ENCODE data around the gene EP300.
"Not testable (repeated sequence)": the region's sequence is repeated elsewhere in the genome, so short reads cannot be mapped to it uniquely, and the experiment has no call there.

The EP300 gene

DNA sequence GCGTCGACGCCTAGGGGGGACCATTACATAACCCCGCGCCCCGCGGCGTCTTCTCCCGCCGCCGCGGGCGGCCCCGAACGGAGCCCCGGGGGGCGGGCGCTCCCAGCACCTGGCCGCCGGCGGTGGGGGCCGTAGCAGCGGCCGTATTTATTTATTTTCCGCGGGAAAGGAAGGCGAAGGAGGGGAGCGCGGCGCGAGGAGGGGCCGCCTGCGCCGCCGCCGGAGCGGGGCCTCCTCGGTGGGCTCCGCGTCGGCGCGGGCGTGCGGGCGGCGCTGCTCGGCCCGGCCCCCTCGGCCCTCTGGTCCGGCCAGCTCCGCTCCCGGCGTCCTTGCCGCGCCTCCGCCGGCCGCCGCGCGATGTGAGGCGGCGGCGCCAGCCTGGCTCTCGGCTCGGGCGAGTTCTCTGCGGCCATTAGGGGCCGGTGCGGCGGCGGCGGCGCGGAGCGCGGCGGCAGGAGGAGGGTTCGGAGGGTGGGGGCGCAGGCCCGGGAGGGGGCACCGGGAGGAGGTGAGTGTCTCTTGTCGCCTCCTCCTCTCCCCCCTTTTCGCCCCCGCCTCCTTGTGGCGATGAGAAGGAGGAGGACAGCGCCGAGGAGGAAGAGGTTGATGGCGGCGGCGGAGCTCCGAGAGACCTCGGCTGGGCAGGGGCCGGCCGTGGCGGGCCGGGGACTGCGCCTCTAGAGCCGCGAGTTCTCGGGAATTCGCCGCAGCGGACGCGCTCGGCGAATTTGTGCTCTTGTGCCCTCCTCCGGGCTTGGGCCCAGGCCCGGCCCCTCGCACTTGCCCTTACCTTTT lies at the start of gene EP300:
Gene EP300 (plus strand): TSS at position 570 of the 795 bp plus-strand sequence. CDS start 413 bp downstream, outside the sequence.
- peak; percentile 89 for DNase-seq (ENCODE audit: low spot score)

DNA sequence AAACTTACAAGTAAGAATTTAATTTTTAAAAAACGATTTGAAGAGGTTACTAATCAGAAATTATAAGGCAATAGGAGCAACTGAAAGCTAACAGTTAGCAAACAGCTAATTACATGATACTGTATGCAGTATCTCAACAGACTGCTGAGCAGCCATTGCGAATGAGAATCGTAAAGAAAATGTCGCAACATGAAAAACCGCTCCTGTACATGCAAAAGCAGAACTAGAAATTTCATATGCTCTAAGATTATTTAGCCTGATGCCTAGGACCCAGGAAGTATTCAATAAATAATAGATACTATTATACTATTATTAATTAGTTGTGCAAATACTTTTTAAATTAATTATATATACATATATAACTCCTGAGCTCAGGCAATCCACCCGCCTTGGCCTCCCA lies 48.7 kb upstream of the EP300 start:
- DNase-seq (ENCODE audit: low spot score): no peak

DNA sequence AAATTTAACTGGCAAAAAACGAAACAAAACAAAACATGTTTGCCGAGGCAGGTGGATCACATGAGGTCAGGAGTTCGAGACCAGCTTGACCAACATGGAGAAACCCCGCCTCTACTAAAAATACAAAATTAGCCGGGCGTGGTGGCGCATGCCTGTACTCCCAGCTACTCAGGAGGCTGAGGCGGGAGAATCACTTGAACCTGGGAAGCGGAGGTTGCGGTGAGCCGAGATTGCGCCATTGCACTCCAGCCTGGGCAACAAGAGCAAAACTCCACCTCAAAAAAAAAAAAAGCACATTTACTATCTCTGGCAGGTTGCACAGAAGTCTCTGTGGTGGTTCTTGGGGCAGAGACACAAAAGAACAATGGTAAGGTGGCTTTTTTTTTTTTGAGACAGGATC lies 46.8 kb upstream of the EP300 start:
- DNase-seq (ENCODE audit: low spot score): not testable (repeated sequence)

DNA sequence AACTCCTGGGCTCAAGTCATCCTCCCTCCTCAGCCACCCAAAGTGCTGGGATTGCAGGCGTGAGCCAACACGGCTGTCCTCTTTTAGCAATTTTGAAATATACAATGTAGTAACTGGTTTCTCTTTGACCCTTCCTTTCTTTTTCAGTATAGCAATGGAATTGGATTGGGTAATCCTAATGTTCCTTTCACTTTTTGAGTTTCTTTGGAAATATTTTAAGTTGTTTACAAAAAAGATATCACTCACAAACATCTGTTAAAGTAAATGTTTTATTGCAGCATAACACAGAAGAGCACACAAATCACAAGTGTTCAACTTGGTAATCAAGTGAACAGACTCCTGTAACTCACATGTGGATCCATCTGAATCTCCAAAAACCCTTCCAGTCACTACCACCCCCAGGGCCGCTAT lies 44.6 kb upstream of the EP300 start:
- DNase-seq (ENCODE audit: low spot score): no peak

DNA sequence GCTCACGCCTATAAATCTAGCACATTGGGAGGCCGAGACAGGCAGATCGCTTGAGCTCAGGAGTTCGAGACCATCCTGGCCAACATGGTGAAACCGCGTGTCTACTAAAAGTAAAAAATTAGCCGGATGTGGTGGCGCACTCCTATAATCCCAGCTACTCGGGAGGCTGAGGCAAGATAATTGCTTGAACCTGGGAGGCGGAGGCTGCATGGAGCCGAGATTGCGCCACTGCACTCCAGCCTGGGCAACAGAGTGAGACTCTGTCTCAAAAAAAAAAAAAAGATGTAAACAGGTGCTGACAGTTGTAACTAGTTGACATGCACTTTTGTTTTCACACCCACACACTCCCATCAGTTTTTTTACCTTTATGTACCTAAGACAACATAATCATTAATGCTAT lies 44.0 kb upstream of the EP300 start:
- DNase-seq (ENCODE audit: low spot score): not testable (repeated sequence)

DNA sequence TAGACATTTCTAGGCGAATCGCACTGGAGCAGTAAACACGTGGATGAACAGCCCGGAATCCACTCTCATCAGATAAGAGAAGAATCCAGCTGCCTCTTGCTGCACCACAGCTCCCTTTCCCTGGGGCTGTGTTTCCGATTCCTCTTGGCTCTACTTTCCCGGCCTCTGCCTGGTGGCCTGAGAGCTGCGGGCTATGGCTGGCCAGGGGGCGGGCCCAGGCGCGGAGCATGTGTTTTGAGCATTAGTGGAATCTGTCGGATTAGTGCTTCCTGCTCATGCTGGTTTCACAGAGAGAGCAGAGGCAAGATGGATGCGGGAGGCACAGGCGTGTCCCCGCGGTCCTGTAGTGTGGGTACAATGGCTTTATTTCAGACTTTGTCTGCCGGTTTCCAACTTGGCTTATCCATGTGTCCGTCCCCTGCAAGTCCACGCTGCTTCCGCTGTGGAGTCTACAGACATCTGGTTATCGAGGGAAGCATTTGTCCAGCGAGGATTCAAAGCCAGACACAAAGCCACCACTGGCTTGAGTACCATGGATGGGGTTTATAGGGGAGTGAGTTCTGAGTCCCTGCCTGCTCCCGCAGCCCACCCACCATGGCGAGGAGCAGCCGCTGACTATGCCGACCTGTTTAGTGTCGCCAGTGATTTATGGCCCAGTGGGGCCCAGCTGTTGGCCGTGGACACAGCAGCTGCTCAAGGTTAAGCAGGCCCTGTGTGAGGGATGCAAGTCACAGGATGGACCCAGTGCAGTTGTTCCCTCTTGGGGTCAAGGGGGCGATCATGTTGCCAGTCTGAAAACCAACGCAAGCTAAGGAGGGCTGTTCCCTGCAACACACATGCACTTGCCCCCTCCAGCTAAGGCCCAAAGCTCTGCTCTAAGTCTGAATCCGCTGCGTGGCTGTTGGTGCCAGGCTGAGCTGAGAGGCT lies 43.3 kb upstream of the EP300 start:
- DNase-seq (ENCODE audit: low spot score): no peak

DNA sequence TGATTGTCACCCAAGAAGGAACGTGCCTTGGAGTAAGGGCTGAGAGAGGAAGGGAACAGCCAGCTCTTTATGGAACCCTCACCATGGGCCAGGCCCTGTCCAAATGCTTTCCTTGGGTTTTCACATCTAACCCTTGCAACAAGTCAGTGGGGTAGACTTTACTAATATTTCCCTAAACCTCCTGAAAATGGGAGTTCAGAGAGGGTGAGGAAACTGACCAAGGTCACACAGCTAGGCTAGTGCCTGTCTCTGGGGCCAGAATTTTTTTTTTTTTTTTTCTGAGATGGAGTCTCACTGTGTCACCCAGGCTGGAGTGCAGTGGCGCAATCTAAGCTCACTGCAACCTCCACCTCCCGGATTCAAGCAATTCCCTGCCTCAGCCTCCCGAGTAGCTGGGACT lies 42.6 kb upstream of the EP300 start:
- not testable (repeated sequence) for DNase-seq (ENCODE audit: low spot score)

DNA sequence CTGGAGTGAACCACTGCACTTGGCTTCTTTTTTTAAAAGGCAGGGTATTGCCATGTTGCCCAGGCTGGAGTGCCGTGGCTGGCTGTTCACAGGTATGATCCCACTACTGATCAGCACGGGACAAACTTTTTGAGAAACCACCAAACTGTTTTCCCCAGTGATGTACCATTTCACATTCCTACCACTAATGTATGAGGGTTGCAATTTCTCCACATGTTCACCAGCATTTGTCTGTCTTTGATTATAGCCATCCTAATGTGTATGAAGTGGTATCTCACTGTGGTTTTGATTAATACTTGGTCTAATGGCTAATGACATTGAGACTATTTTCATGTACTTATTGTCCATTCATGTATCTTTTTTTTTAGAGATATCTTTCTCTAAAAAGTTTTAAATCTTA lies 41.5 kb upstream of the EP300 start:
- DNase-seq (ENCODE audit: low spot score): no peak

DNA sequence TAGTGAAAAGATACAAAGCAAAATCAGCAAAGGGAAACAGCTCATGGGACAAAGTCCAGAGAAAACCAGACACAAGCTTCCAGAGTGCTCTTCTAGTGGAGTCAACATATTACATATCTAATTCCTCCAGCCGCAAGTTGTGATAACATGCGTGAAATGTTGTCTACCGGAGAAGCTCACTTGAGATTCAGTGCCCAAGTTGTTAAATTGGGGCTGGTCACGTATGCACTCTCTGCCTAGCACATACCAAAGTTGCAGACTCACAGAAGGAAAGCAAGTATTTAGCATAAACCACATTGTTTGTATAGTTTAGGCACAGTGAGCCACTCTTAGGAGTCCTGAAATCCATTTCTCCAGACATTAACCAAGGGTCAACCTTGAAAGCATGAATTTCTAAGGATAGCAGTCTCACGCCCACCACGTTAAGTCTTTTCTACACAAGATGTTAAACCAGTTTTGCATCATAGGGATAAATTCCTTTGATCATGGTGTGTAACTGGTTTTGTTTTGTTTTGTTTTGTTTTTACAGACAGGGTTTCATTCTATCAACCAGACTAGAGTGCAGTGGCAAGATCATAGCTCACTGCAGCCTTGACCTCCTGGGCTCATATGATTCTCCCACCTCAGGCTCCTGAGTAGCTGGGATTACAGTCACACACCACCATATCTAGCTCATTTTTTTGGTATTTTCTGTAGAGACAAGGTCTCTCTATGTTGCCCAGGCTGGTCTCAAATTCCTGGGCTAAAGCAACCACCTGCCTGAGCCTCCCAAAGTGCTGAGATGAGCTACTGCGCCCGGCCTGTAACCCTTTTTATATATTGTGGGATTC lies 39.5 kb upstream of the EP300 start:
- no peak for DNase-seq (ENCODE audit: low spot score)

DNA sequence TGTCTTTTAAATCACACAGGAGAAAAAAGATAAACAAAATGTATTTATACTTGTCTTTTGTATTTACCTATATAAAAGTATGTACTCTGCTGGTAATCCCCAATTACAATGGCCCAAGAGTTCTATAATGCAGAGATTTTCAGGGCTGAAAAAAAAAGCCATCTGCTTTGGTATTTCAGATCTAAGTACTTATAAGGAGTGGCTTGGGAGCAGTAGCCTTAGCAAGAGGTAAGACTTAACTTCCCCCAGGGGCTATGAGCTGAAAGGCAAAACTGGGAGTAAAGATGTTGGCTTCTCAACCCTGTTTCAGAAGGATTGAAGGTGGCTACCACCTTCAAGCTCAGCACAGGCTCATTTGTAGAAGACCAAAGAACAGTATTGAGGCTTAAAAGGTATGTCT lies 35.3 kb upstream of the EP300 start:
- DNase-seq (ENCODE audit: low spot score): no peak

DNA sequence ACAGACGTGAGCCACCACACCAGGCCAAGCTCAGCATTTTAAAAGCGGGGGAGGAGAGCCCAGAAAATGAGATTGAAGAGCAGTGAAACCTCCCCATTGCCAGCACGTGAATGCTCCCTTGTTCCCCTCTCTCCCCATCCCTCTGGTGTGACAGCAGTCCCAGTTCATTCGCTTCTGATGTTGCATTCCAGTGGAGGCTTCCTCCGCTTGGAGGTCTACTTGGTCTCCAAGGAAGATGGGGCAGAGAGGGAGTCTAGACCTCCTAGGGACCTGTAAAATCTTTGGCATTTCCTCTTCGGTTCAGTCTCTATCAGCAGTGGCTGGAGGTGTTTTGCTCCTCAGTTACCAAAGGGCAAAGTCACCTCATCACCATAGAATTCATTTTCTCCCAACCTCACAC lies 30.2 kb upstream of the EP300 start:
- DNase-seq (ENCODE audit: low spot score): no peak

DNA sequence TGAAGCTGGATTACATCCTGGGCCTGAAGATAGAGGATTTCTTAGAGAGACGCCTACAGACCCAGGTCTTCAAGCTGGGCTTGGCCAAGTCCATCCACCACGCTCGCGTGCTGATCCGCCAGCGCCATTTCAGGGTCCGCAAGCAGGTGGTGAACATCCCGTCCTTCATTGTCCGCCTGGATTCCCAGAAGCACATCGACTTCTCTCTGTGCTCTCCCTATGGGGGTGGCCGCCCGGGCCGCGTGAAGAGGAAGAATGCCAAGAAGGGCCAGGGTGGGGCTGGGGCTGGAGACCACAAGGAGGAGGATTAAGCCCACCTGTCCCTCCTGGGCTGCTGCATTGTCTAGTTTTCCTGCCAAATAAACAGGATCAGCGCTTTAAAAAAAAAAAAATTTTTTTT lies 28.1 kb upstream of the EP300 start:
- DNase-seq (ENCODE audit: low spot score): not testable (repeated sequence)

DNA sequence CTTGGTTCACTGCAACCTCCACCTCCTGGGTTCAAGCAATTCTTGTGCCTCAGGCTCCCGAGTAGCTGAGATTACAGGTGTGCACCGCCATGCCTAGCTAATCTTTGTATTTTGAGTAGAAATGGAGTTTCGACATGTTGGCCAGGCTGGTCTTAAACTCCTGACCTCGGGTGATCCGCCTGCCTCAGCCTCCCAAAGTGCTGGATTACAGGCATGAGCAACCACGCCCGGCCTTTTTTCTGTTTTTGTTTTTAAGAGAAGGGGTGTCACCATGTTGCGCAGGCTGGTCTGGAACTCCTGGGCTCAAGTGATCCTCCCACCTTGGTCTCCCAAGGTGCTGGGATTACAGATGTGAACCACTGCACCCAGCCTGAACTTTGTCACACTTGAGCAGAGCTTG lies 26.1 kb upstream of the EP300 start:
- not testable (repeated sequence) for DNase-seq (ENCODE audit: low spot score)

DNA sequence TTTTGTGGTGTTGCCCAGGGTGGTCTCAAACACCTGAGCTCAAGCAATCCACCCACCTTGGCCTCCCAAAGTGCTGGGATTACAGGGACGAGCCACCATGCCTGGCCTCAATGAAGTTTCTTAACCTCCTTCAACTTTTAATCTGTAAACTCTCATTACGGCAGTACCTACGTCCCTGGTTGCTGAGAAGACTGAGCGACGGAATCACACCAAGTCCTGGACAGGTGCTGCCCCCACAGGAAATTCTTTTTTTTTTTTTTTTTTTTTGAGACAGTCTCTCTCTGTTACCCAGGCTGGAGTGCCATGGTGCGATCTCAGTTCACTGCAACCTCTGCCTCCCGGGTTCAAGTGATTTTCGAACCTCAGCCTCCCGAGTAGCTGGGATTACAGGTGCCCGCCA lies 24.4 kb upstream of the EP300 start:
- not testable (repeated sequence) for DNase-seq (ENCODE audit: low spot score)

DNA sequence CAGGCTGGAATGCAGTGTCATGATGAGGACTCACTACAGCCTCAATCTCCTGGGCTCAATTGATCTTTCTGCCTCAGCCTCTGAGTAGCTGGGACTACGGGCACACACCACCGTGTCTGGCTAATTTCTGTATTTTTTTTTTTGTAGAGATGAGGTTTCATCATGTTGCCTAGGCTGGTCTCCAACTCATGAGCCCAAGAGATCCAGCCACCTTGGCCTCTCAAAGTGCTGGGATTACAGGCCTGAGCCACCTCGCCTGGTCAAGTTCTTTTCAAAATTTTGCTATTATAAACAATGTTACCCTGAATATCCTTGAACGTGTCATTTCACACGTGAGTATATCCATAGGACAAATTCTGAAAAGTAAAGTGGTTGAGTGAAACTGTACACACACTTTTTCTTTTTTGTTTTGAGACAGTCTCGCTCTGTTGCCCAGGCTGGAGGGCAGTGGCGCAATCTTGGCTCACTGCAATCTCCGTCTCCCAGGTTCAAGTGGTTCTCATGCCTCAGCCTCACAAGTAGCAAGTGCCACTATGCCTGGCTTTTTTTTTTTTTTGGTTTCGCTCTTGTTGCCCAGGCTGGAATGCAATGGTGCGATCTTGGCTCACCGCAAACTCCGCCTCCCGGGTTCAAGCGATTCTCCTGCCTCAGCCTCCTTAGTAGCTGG lies 21.6 kb upstream of the EP300 start:
- no peak for DNase-seq (ENCODE audit: low spot score)

DNA sequence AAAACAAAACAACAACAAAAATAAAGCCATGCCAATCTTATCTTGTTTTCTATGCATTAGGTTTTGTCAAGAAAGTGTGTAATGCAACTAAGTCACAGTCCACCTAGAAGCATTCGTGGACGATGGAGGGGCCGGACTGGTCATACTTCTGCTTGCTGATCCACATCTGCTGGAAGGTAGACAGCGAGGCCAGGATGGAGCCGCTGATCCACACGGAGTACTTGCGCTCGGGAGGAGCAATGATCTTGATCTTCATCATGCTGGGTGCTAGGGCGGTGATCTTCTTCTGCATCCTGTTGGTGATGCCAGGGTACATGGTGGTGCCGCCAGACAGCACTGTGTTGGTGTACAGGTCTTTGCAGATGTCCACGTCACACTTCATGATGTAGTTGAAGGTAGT lies 18.3 kb upstream of the EP300 start:
- no peak for DNase-seq (ENCODE audit: low spot score)

DNA sequence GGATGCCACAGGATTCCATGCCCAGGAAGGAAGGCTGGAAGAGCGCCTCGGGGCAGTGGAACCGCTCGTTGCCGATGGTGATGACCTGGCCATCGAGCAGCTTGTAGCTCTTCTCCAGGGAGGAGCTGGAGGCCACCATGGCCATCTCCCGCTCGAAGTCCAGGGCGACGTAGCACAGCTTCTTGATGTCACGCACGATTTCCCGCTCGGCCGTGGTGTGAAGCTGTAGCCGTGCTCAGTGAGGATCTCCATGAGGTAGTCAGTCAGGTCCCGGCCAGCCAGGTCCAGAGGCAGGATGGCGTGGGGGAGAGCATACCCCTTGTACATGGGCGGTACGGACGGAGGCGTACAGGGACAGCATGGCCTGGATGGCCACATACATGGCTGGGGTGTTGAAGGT lies 17.9 kb upstream of the EP300 start:
- no peak for DNase-seq (ENCODE audit: low spot score)

DNA sequence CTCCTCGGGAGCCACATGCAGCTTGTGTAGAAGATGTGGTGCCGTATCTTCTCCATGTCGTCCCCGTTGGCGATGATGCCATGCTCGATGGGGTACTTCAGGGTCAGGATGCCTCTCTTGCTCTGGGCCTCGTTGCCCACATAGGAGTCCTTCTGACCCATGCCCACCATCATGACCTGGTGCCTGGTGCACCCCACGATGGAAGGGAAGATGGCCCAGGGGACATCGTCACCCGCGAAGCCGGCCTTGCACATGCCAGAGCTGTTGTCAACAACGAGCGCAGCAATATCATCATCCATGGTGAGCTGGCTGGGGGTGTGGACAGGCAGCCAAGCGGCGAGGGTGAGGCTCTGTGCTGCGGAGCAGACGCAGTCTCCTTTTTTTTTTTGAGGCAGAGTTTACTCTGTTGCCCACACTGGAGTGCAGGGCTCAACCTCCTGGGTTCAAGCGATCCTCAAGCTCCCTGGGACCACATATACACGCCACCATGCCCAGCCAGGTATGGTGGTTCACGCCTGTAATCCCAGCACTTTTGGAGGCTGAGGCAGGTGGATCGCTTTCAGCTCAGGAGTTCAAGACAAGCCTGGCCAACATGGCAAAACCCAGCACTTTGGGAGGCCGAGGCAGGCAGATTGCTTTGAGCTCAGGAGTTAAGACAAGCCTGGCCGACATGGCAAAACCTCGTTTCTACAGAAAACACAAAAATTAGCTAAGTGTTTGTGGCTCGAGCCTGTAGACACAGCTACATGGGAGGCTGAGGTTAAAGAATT lies 17.3 kb upstream of the EP300 start:
- no peak for DNase-seq (ENCODE audit: low spot score)

DNA sequence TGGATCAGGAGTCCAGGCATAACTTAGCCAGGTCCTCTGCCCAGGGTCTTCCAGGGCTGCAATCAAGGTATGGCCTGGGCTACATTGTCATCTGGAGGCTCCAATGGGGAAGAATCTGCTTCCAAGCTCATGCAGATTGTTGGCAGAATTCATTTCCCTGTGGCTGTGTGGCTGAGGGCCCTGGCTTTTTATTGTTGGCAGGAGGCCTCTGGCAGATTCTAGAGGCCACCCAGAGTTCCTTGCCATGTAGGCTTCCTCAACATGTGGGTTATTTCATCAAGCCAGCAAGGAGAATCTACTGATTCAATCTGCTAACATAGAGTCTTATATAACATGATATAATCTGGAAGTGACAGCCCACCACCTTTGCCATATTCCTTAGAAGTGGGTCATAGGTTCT lies 16.4 kb upstream of the EP300 start:
- no peak for DNase-seq (ENCODE audit: low spot score)

DNA sequence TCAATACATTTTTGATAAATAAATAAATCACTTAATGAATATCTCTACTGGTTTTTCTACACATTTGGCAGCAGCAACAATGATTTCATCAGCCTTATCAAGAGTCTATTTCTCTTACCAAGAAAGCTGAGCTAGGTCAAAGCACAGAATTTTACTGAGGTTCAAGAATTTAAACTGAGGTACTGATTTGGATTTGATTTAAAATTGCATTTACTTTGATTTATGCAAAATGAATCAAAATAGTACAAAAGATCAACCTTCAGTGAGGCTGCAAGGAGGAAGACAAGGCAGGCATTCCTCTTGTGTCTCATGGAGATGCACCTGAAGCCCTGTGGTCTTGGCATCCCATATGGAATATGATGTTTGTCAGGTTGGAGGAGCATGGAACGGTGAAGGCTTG lies 15.5 kb upstream of the EP300 start:
- no peak for DNase-seq (ENCODE audit: low spot score)

DNA sequence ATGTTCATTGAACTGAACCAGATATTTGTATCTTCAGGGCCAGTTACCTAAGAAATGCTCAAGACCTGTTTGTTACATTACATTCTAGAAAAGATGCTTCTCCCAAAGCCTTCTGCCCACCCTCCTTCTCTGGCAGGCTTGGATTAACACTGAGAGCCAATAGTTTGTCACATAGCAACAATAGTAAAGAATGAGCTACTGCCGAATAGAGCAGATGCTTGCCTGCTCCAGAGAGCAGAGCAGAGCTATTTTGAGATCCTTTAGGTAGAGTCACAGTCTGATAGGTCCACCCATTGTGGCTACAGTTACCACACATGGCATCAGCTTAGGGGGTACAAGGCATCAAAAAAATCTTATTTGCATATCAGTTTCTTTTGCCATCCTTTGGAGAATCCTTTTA lies 13.5 kb upstream of the EP300 start:
- DNase-seq (ENCODE audit: low spot score): no peak
